ENCODE measurements around the gene EIF4G1. TPM values are rescaled to one million over a fixed set of nuclear protein-coding genes. Genes with fewer than 3 reads are reported as not detected.

EIF4G1 gene
- total RNA-seq, 4 donors from 2014 or later: 158 to 318 (median 213) TPM

DNA sequence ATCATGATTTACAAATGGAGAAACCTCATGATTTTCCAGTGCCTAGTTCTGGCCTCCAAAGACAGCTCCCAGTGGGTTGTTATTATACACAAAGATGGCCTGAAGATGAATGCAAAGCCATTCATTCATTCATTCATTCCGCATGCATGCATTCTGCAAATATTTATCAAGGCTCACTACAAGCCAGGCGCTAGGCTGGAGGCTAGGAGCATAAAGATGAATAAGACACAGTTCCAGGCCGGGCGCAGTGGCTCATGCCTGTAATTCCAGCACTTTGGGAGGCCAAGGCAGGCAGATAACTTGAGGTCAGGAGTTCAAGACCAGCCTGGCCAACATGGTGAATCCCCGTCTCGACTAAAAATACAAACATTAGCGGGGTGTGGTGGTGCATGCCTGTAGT lies 17.8 kb upstream of the EIF4G1 start:
- TF ChIP-seq, protein P1, sequence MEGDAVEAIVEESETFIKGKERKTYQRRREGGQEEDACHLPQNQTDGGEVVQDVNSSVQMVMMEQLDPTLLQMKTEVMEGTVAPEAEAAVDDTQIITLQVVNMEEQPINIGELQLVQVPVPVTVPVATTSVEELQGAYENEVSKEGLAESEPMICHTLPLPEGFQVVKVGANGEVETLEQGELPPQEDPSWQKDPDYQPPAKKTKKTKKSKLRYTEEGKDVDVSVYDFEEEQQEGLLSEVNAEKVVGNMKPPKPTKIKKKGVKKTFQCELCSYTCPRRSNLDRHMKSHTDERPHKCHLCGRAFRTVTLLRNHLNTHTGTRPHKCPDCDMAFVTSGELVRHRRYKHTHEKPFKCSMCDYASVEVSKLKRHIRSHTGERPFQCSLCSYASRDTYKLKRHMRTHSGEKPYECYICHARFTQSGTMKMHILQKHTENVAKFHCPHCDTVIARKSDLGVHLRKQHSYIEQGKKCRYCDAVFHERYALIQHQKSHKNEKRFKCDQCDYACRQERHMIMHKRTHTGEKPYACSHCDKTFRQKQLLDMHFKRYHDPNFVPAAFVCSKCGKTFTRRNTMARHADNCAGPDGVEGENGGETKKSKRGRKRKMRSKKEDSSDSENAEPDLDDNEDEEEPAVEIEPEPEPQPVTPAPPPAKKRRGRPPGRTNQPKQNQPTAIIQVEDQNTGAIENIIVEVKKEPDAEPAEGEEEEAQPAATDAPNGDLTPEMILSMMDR (IDR thresholded peaks at IDR 0.05; ENCODE audit: low read depth): no peak

DNA sequence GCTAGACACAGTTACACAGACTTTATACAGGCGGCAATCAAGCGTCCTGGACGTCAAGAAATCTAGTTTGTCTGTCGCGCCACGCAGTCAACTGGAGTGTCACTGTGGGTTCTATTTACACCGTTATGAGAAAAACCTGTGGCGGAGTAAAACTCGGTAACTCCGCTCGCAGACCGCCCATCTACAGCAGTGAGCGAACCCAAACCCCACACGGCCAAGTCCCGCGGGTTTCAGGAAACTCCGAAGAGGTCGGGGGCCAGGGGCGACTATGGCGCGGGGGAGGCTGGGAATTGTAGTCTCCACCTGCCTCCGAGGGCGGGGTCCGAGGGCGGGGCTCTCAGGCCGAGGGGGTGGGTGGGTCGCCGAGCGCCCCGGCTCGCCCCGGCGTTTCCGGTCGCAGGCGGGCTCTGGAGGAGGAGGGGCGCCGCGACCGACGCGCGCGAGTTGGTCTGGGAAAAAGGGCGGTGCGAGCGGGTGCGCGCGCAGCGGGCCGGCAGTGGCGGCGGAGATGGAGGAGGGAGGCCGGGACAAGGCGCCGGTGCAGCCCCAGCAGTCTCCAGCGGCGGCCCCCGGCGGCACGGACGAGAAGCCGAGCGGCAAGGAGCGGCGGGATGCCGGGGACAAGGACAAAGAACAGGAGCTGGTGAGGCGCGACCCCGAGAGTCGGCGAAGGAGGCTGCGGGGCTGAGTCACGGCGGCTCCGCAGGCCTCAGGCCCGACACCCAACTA lies 15.5 kb upstream of the EIF4G1 start, which contains the start of gene PSMD2:
Gene PSMD2 (plus strand): TSS at position 483 of the 729 bp plus-strand sequence. CDS start 26 bp downstream, at position 509.
- TF ChIP-seq, protein P1 (IDR thresholded peaks at IDR 0.05; ENCODE audit: low read depth): no peak

DNA sequence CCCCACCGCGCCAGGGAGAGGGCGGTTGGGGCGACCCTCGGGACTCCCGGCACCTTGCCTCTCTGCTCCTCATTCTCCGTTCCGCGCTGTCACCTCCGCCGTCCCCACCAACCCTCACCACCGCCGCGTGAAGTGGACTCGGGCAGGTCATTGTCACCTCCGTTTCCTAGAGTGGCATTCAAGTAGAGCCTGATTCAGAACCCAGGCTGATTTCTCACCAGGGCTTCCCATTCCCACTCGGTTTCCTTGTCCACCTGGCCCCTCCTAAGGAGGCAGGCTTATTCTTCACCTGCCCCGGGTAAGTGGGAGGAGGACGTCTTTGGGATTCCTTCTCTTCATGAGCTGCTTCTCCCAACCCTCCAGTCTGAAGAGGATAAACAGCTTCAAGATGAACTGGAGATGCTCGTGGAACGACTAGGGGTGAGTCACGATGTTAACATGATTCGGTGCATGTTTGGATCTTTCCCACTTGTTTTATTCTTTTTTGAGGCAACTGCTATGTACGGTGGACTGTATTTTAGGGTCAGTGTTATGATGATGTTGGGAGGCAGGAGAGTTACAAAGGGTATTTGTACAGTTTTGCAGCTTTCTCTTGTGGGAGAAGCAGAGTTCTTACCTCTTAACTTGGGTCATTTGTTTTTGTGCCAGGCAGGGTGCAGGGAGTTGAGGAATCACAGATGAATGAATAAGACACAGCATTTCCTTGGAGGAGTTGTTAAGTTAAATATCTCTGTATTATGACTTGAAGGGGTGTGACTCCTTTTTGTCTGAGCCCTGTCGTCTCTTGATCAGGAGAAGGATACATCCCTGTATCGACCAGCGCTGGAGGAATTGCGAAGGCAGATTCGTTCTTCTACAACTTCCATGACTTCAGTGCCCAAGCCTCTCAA lies 14.7 kb upstream of the EIF4G1 start:
- TF ChIP-seq, protein P1 (IDR thresholded peaks at IDR 0.05; ENCODE audit: low read depth): no peak

DNA sequence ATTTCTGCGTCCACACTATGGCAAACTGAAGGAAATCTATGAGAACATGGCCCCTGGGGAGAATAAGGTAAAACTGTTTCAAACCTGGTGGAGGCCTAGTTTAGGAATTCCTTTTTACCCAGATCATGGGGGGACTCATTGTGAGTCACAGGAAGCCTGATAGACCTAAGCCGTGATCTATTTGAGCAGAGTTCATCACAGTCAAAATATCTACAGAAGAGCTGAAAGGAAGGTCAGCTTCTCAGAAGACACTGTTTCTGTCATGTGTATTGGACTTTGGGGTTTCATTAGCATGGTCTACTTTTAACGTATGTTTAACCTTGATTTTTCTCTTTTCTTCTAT lies 14.1 kb upstream of the EIF4G1 start:
- TF ChIP-seq, protein P1 (IDR thresholded peaks at IDR 0.05; ENCODE audit: low read depth): no peak

DNA sequence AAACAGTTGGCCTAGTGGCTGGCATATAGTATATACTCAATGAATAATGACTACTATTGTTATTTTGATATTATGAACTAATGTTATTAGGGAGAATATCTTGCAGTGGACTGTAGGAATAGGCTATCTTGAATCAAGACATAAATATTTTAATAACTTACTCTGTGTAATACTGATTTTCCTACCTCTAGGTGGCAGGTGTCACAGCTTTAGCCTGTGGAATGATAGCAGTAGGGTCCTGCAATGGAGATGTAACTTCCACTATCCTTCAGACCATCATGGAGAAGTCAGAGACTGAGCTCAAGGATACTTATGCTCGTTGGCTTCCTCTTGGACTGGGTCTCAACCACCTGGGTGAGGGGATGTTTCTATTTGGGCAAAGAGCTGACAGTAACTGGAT lies 8.8 kb upstream of the EIF4G1 start:
- TF ChIP-seq, protein P1 (IDR thresholded peaks at IDR 0.05; ENCODE audit: low read depth): no peak

DNA sequence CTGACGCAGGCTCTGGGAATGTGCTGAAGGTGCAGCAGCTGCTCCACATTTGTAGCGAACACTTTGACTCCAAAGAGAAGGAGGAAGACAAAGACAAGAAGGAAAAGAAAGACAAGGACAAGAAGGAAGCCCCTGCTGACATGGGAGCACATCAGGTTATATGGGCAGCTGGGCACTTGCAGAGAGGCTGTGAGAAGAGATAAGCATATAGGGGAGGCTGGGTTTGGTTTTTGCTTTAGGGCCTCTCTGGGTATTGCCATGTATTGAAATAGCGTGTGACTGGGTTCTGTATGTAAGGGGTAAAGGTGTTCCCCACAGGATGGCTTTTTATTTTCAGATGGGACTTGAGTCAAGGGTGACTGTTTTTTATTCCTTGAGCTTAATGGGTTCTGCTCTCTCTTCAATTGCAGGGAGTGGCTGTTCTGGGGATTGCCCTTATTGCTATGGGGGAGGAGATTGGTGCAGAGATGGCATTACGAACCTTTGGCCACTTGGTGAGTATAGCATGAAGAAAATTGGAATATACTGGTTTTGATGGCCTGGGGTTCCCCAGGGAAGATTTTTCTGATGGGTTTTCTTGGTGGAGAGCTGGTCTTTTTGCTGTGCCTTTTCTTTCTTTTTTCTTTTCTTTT lies 7.9 kb upstream of the EIF4G1 start:
- TF ChIP-seq, protein P1 (IDR thresholded peaks at IDR 0.05; ENCODE audit: low read depth): no peak

DNA sequence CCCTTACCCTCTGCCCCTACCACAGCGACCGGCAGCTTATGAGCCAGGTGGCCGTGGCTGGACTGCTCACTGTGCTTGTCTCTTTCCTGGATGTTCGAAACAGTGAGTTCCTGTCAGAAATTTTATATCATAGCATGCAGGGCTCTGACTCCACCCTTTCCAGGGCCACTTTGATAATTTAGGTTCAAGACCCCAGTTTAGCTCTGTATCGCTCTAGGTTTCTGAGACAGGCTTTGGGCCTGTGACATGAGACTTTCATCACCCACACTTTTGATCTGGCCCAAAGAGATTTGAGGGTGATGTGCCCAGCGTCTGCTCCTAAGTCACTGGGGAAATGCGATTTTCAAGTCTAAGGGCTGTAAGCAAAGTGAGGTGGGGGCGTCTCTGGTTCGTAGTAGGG lies 6.5 kb upstream of the EIF4G1 start:
- TF ChIP-seq, protein P1 (IDR thresholded peaks at IDR 0.05; ENCODE audit: low read depth): no peak

Measured in subcutaneous adipose tissue (tissue), 4 donors.